Measurements from ENCODE around the gene NR1I3. TPM values are rescaled to one million over a fixed set of nuclear protein-coding genes. Genes with fewer than 3 reads are reported as not detected.

Gene NR1I3
- total RNA-seq, 4 donors from 2014 or later, result not detected

GRCh38 chr1:161193561-161194235 lies 44.3 kb downstream of the NR1I3 start:
- TF ChIP-seq POLR2A (IDR thresholded peaks at IDR 0.05) (no peak), POLR2AphosphoS5 (IDR thresholded peaks at IDR 0.05) (no peak), EP300 (IDR thresholded peaks at IDR 0.05; ENCODE audit: low read depth) (no peak)
- TF ChIP-seq, protein P1, sequence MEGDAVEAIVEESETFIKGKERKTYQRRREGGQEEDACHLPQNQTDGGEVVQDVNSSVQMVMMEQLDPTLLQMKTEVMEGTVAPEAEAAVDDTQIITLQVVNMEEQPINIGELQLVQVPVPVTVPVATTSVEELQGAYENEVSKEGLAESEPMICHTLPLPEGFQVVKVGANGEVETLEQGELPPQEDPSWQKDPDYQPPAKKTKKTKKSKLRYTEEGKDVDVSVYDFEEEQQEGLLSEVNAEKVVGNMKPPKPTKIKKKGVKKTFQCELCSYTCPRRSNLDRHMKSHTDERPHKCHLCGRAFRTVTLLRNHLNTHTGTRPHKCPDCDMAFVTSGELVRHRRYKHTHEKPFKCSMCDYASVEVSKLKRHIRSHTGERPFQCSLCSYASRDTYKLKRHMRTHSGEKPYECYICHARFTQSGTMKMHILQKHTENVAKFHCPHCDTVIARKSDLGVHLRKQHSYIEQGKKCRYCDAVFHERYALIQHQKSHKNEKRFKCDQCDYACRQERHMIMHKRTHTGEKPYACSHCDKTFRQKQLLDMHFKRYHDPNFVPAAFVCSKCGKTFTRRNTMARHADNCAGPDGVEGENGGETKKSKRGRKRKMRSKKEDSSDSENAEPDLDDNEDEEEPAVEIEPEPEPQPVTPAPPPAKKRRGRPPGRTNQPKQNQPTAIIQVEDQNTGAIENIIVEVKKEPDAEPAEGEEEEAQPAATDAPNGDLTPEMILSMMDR (IDR thresholded peaks at IDR 0.05), result no peak
- in situ Hi-C loops (cut with MboI; ENCODE audit: low pct_ligation_motif_present in 1 of 4, low pct_unique_long_range_greater_than_20kb in 1 of 4, low sequenced_read_pairs in 3 of 4), result no loop called here
- Histone ChIP-seq H3K4me1 (peaks cover 11 to 20% (median 13%) of the 10 kb centered on the region in 4 donors), H3K36me3 (no peaks in the 10 kb centered on the region), H3K27ac (peak overlapping the region in 1 of 4 donors; percentile 25), H3K9me3 (no peaks in the 10 kb centered on the region), H3K27me3 (no peaks in the 10 kb centered on the region), H3K4me3 (no peak overlapping the region)
- DNase-seq, result no peak
- intact Hi-C loops (cut with DNase I; ENCODE audit: low total_unique reads), result no loop called here
- WGBS, 2 donors (ENCODE audit: low coverage in 1 of 2), result 83% methylated on average over 21 of the region's 21 CpGs; no CpG with 5 or more reads in 1 of the 2 donors

GRCh38 chr1:161192476-161193465 lies 45.2 kb downstream of the NR1I3 start:
- peaks cover 2 to 12% (median 8%) of the 10 kb centered on the region in 4 donors for H3K4me1 ChIP-seq
- H3K9me3 ChIP-seq, result no peaks in the 10 kb centered on the region
- no peak overlapping the region for H3K4me3 ChIP-seq
- H3K27ac ChIP-seq, result peak overlapping the region in 1 of 4 donors; percentile 19
- H3K27me3 ChIP-seq, result no peaks in the 10 kb centered on the region
- TF ChIP-seq, protein P1 (IDR thresholded peaks at IDR 0.05), result peak; percentile 77 to 89 (median 83)
- no peak for TF ChIP-seq POLR2A (IDR thresholded peaks at IDR 0.05)
- TF ChIP-seq EP300 (IDR thresholded peaks at IDR 0.05; ENCODE audit: low read depth), result no peak
- no peak for TF ChIP-seq POLR2AphosphoS5 (IDR thresholded peaks at IDR 0.05)
- no peaks in the 10 kb centered on the region for H3K36me3 ChIP-seq
- intact Hi-C loops (cut with DNase I; ENCODE audit: low total_unique reads), result no loop called here
- DNase-seq, result peak; percentile 71
- in situ Hi-C loops (cut with MboI; ENCODE audit: low pct_ligation_motif_present in 1 of 4, low pct_unique_long_range_greater_than_20kb in 1 of 4, low sequenced_read_pairs in 3 of 4), result no loop called here
- 20 to 57% methylated on average over 3 to 15 of the region's 15 CpGs for WGBS, 2 donors (ENCODE audit: low coverage in 1 of 2)

DNA sequence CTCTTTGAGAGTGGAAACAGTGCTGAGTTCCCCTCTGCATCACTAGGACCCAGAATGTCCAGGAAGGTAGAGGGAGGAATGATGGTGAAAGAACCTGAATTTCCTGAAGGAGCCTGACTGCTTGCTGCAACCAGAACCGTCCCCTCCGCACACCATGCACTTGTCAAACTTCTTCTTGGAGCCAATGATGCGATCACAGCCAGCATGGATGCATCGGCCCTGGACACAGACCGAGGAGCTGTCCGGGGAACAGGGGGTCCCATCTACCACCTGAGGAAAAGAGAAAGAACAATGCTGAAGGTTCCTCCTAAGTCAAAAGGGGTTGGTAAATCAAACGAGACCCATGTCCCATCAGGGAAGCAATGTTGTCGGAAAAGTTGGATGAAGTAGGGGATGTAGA lies 46.0 kb downstream of the NR1I3 start:
- no peak overlapping the region for H3K27ac ChIP-seq
- no peak for DNase-seq
- TF ChIP-seq POLR2AphosphoS5 (IDR thresholded peaks at IDR 0.05), result no peak
- no peak for TF ChIP-seq EP300 (IDR thresholded peaks at IDR 0.05; ENCODE audit: low read depth)
- no peak for TF ChIP-seq POLR2A (IDR thresholded peaks at IDR 0.05)
- TF ChIP-seq, protein P1 (IDR thresholded peaks at IDR 0.05), result no peak
- peaks cover 0 to 10% (median 4%) of the 10 kb centered on the region in 4 donors for H3K4me1 ChIP-seq
- intact Hi-C loops (cut with DNase I; ENCODE audit: low total_unique reads), result no loop called here
- no peaks in the 10 kb centered on the region for H3K36me3 ChIP-seq
- in situ Hi-C loops (cut with MboI; ENCODE audit: low pct_ligation_motif_present in 1 of 4, low pct_unique_long_range_greater_than_20kb in 1 of 4, low sequenced_read_pairs in 3 of 4), result no loop called here
- WGBS, 2 donors (ENCODE audit: low coverage in 1 of 2), result 56 to 73% methylated on average over 6 to 8 of the region's 8 CpGs
- H3K9me3 ChIP-seq, result no peaks in the 10 kb centered on the region
- no peak overlapping the region for H3K4me3 ChIP-seq
- no peaks in the 10 kb centered on the region for H3K27me3 ChIP-seq

GRCh38 chr1:161190962-161191521 lies 47.0 kb downstream of the NR1I3 start:
- Histone ChIP-seq H3K27me3 (no peaks in the 10 kb centered on the region), H3K4me3 (no peak overlapping the region), H3K9me3 (no peaks in the 10 kb centered on the region), H3K27ac (no peak overlapping the region), H3K4me1 (peaks cover 0 to 9% (median 2%) of the 10 kb centered on the region in 4 donors), H3K36me3 (no peaks in the 10 kb centered on the region)
- in situ Hi-C loops (cut with MboI; ENCODE audit: low pct_ligation_motif_present in 1 of 4, low pct_unique_long_range_greater_than_20kb in 1 of 4, low sequenced_read_pairs in 3 of 4) (no loop called here), intact Hi-C loops (cut with DNase I; ENCODE audit: low total_unique reads) (no loop called here)
- WGBS, 2 donors (ENCODE audit: low coverage in 1 of 2), result 79% methylated on average over 22 of the region's 22 CpGs; no CpG with 5 or more reads in 1 of the 2 donors
- no peak for DNase-seq
- TF ChIP-seq, protein P1 (IDR thresholded peaks at IDR 0.05), result no peak
- no peak for TF ChIP-seq EP300 (IDR thresholded peaks at IDR 0.05; ENCODE audit: low read depth)
- TF ChIP-seq POLR2AphosphoS5 (IDR thresholded peaks at IDR 0.05), result no peak
- TF ChIP-seq POLR2A (IDR thresholded peaks at IDR 0.05), result no peak
